Adrenal gland (tissue), 12 donors: ENCODE results near the gene TREML4. TPM values are rescaled to one million over a fixed set of nuclear protein-coding genes. Genes with fewer than 3 reads are reported as not detected.

Source experiments
- DNase-seq, 7 donors: peaks; one replicate each; pipeline ENCODE4 v3.0.0-alpha.2; 2019 to 2020
- H3K27ac ChIP-seq, 5 donors: fragments of 200-600 bp; sonication (generic) in 4 of 5; 1 replicate in 3 of 5; 2 replicates in 2 of 5; pipeline versions ENCODE4 v1.5.1 to v1.8.0; 2016 to 2020; ENCODE audit warnings: mild to moderate bottlenecking in 1 of 5
- H3K27me3 ChIP-seq: fragments of 200-600 bp; 2 replicates; pipeline ENCODE4 v1.8.0; 2021
- H3K36me3 ChIP-seq, 2 donors: fragments of 200-600 bp; replicated peaks in 1 of 2; 1 replicate in 1 of 2; 2 replicates in 1 of 2; pipeline versions ENCODE4 v1.5.1 to v1.8.0; 2018 to 2022
- H3K4me1 ChIP-seq, 2 donors: fragments of 200-600 bp; replicated peaks in 1 of 2; 1 replicate in 1 of 2; 2 replicates in 1 of 2; pipeline versions ENCODE4 v1.5.1 to v1.8.0; 2018 to 2021
- H3K4me3 ChIP-seq, 4 donors: fragments of 200-600 bp; sonication (generic) in 3 of 4; one replicate each; pipeline ENCODE4 v1.5.1; 2016 to 2018
- H3K9me3 ChIP-seq, 3 donors: fragments of 200-600 bp; sonication (generic) in 1 of 3; replicated peaks in 1 of 3; 1 replicate in 2 of 3; 2 replicates in 1 of 3; pipeline versions ENCODE4 v1.5.1 to v1.8.0; 2016 to 2021
- CTCF ChIP-seq, 6 experiments: fragments of 450-650 bp in 4 of 6; fragments of 200-600 bp in 2 of 6; sonication (generic) in 1 of 6; IDR thresholded peaks; 1 replicate in 5 of 6; 2 replicates in 1 of 6; pipeline versions ENCODE4 v1.5.1 to v1.8.0; 2016 to 2021; ENCODE audit warnings: antibody characterized with exemption in 6 of 6, mild to moderate bottlenecking in 2 of 6, moderate library complexity in 1 of 6
- POLR2A ChIP-seq, 2 donors: fragments of 450-650 bp; IDR thresholded peaks; one replicate each; pipeline ENCODE4 v1.6.1; 2017; ENCODE audit warnings: antibody characterized with exemption in 2 of 2, mild to moderate bottlenecking in 2 of 2, moderate library complexity in 1 of 2
- WGBS, 4 donors: extraction: QIAGEN DNeasy Blood & Tissue Kit in 2 of 4; methylation state at CpG; one replicate each; pipeline versions ENCODE4 v1.1.5 to v1.1.7; 2013 to 2017; 5-methylcytosine and 5-hydroxymethylcytosine counted together
- intact Hi-C, 2 donors: fragments of 100-400 bp; cut with DNase I; formaldehyde crosslinking; loops; one replicate each; pipeline versions ENCODE4 v1.14.1 to v1.15.0; 2022 to 2023
- polyA plus RNA-seq, 3 donors: library from polyadenylated mRNA; stranded (reverse); fragments of 200-250 nt in 2 of 3; fragments of 350-450 nt in 1 of 3; fragmentation: Illumina TruSeq in 1 of 3; extraction: RNeasy Lipid Tissue Mini Kit (QIAGEN cat#74804) in 1 of 3; gene quantifications; one replicate each; pipeline ENCODE4 v1.2.3, GENCODE V29; 2013 to 2014
- total RNA-seq, 9 donors: library from RNA; depleted of rRNA in 4 of 9; stranded (reverse); fragments of >200 nt in 4 of 9; fragments of 120-200 nt in 1 of 9; fragmentation: NEBNext Ultra II Directional in 1 of 9; extraction: Animal tissue kit (Norgen Biotek cat#: 25700) in 1 of 9; gene quantifications; one replicate each; pipeline versions ENCODE4 v1.1.0 to v1.2.4, GENCODE V29; 2013 to 2023
- donor health status: healthy with polysubstance abuse.
- donor health status: Bipolar disorder and iron deficiency.
- donor health status: DM: yes; HTN: yes; CAD: no.
- donor health status: DM: no; HTN: no; CAD: no.
- donor health status: DM: no; HTN: no; CAD: no.
- donor health status: DM: yes; HTN: yes; CAD: no.

TREML4 gene
- total and polyA plus RNA-seq, 12 donors, result 0.06 TPM; not detected in 11

GRCh38 chr6:41216616-41217015, 11.5 kb upstream of the TREML4 start:
- no peak for DNase-seq
- TF ChIP-seq POLR2A (IDR thresholded peaks at IDR 0.05) (no peak), CTCF (IDR thresholded peaks at IDR 0.05) (no peak)
- Histone ChIP-seq H3K4me1 (no peaks in the 10 kb centered on the region), H3K36me3 (no peaks in the 10 kb centered on the region), H3K27me3 (peaks cover 6% of the 10 kb centered on the region), H3K4me3 (no peak overlapping the region), H3K27ac (no peak overlapping the region), H3K9me3 (no peaks in the 10 kb centered on the region)
- intact Hi-C loops, result no loop called here
- 28 to 73% (median 66%) methylated on average over 2 to 5 of the region's 5 CpGs for WGBS, 4 donors

- Histone ChIP-seq H3K36me3 (no peaks in the 10 kb centered on the region), H3K27ac (no peak overlapping the region), H3K9me3 (no peaks in the 10 kb centered on the region), H3K4me3 (no peak overlapping the region), H3K4me1 (no peaks in the 10 kb centered on the region), H3K27me3 (no peaks in the 10 kb centered on the region)
- TF ChIP-seq CTCF (IDR thresholded peaks at IDR 0.05), result no peak
- no peak for TF ChIP-seq POLR2A (IDR thresholded peaks at IDR 0.05)
- intact Hi-C loops, result no loop called here
- DNase-seq, result no peak
- WGBS, 4 donors, result 50 to 79% (median 73%) methylated on average over 4 of the region's 4 CpGs
Observed at GRCh38 chr6:41222045-41222444, 6.1 kb upstream of the TREML4 start.

- no peaks in the 10 kb centered on the region for H3K27me3 ChIP-seq
- no peak for TF ChIP-seq POLR2A (IDR thresholded peaks at IDR 0.05)
- TF ChIP-seq CTCF (IDR thresholded peaks at IDR 0.05), result no peak
- H3K9me3 ChIP-seq, result no peaks in the 10 kb centered on the region
- intact Hi-C loops, result no loop called here
- H3K4me1 ChIP-seq, result no peaks in the 10 kb centered on the region
- no peak for DNase-seq
- WGBS, 4 donors, result 80 to 87% (median 83%) methylated on average over 5 of the region's 5 CpGs
- H3K36me3 ChIP-seq, result no peaks in the 10 kb centered on the region
- H3K27ac ChIP-seq, result no peak overlapping the region
- H3K4me3 ChIP-seq, result no peak overlapping the region
Observed at GRCh38 chr6:41222513-41222912, 5.6 kb upstream of the TREML4 start.

DNA sequence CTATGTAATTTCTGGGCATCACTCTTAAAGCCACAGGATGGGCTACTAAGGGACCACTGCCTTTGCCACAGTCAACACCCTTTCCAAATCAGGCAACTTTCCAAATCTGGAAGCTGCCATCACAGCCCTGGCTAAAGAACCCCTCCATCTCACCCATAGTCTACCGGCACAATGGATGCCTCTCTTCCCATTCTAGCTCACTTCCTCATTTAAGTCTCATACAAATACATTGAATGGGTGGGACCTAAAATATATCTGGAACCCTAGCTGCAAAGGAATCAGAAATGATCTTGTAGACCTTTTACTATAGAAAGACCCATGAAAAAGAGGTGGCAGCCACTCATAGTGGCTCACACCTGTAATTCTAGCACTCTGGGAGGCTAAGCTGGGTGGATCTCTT, 3.3 kb upstream of the TREML4 start:
- WGBS, 4 donors, result 81 to 95% (median 85%) methylated on average over 1 of the region's 1 CpG
- H3K36me3 ChIP-seq, result no peaks in the 10 kb centered on the region
- H3K27me3 ChIP-seq, result no peaks in the 10 kb centered on the region
- DNase-seq, result no peak
- intact Hi-C loops, result no loop called here
- H3K4me1 ChIP-seq, result no peaks in the 10 kb centered on the region
- H3K9me3 ChIP-seq, result no peaks in the 10 kb centered on the region
- H3K27ac ChIP-seq, result no peak overlapping the region
- no peak overlapping the region for H3K4me3 ChIP-seq
- TF ChIP-seq POLR2A (IDR thresholded peaks at IDR 0.05) (no peak), CTCF (IDR thresholded peaks at IDR 0.05) (no peak)
